ENCODE results near the gene CLDN2. TPM values are rescaled to one million over a fixed set of nuclear protein-coding genes. Genes with fewer than 3 reads are reported as not detected.
A peak's percentile ranks its signal among the peaks of the same experiment; 100 is the strongest.
"Not testable (repeated sequence)": the region's sequence is repeated elsewhere in the genome, so short reads cannot be mapped to it uniquely, and the experiment has no call there.

The CLDN2 gene
- total and polyA plus RNA-seq, 12 donors: 0.06 to 10.0 (median 1.7) TPM

DNA sequence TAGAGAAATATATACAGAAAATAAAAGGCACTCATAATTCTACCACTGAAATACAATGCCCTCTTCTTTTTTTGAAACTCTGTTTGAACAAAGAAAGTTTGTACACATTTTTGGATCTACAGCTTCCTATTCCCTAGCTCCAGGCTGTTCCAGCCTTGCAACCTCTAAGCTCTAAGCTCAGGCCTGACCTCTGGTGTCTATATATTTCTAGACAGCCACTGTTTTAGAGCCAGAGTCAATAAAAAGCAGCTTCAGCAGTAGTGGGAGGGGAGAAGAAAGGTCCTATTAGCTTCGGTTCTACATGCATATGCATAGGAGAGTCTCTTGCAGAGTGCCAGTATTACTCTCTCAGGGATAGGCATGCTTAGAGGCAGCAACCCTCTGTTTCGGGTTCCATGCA lies 39.7 kb downstream of the CLDN2 start:
- Histone ChIP-seq H3K27ac (no peak overlapping the region), H3K4me3 (no peak overlapping the region), H3K36me3 (replicated peaks in 1 of 2) (peaks cover 0 to 3% of the 10 kb centered on the region in 2 donors), H3K27me3 (peaks cover 5% of the 10 kb centered on the region), H3K4me1 (replicated peaks in 1 of 2) (no peaks in the 10 kb centered on the region), H3K9me3 (replicated peaks in 1 of 3) (no peaks in the 10 kb centered on the region)
- peak in 1 of 7 donors; percentile 4 for DNase-seq
- no peak for TF ChIP-seq POLR2A (IDR thresholded peaks at IDR 0.05)
- TF ChIP-seq, protein P1, sequence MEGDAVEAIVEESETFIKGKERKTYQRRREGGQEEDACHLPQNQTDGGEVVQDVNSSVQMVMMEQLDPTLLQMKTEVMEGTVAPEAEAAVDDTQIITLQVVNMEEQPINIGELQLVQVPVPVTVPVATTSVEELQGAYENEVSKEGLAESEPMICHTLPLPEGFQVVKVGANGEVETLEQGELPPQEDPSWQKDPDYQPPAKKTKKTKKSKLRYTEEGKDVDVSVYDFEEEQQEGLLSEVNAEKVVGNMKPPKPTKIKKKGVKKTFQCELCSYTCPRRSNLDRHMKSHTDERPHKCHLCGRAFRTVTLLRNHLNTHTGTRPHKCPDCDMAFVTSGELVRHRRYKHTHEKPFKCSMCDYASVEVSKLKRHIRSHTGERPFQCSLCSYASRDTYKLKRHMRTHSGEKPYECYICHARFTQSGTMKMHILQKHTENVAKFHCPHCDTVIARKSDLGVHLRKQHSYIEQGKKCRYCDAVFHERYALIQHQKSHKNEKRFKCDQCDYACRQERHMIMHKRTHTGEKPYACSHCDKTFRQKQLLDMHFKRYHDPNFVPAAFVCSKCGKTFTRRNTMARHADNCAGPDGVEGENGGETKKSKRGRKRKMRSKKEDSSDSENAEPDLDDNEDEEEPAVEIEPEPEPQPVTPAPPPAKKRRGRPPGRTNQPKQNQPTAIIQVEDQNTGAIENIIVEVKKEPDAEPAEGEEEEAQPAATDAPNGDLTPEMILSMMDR (IDR thresholded peaks at IDR 0.05): peak in 2 of 6 experiments; percentile 29 to 33
- WGBS, 4 donors: 47 to 69% (median 60%) methylated on average over 2 of the region's 2 CpGs
- intact Hi-C loops (cut with DNase I): loop anchor here in 1 of 2 donors (5.0 kb wide), 1 partner anchor 73 kb away; no protein-coding TSS in a partner anchor

DNA sequence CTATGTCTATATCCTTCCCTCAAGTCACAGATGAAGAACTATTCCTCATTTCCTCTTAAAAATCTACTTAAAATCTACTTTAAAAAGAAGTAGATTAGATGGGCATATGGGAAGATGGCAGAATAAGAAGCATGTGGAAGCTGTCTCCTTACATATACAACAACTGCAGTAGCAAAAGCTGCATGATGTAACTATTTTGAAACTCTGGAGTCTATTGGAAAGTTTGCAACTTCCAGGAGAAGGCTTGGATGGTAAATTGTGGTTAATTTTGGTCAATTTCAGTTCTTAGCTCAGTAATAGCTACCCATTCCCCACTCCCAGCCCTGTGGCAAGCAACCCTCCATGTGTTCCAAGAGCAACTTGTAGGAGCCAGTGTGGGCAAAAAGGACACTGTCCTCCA lies 42.9 kb downstream of the CLDN2 start:
- Histone ChIP-seq H3K4me1 (replicated peaks in 1 of 2) (no peaks in the 10 kb centered on the region), H3K27me3 (peaks cover 14% of the 10 kb centered on the region), H3K36me3 (replicated peaks in 1 of 2) (no peaks in the 10 kb centered on the region), H3K27ac (no peak overlapping the region), H3K4me3 (no peak overlapping the region), H3K9me3 (replicated peaks in 1 of 3) (no peaks in the 10 kb centered on the region)
- DNase-seq: no peak
- intact Hi-C loops (cut with DNase I): loop anchor here in 1 of 2 donors (5.0 kb wide), 1 partner anchor 76 kb away; no protein-coding TSS in a partner anchor
- TF ChIP-seq, protein P1 (IDR thresholded peaks at IDR 0.05): no peak
- TF ChIP-seq POLR2A (IDR thresholded peaks at IDR 0.05): no peak

- DNase-seq: no peak
- Histone ChIP-seq H3K4me3 (no peak overlapping the region), H3K27ac (no peak overlapping the region), H3K27me3 (peaks cover 14% of the 10 kb centered on the region), H3K9me3 (replicated peaks in 1 of 3) (no peaks in the 10 kb centered on the region), H3K4me1 (replicated peaks in 1 of 2) (no peaks in the 10 kb centered on the region), H3K36me3 (replicated peaks in 1 of 2) (no peaks in the 10 kb centered on the region)
- TF ChIP-seq, protein P1 (IDR thresholded peaks at IDR 0.05): no peak
- TF ChIP-seq POLR2A (IDR thresholded peaks at IDR 0.05): no peak
- intact Hi-C loops (cut with DNase I): loop anchor here in 1 of 2 donors (5.0 kb wide), 1 partner anchor 77 kb away; no protein-coding TSS in a partner anchor
- 50 to 92% (median 73%) methylated on average over 1 of the region's 1 CpG for WGBS, 4 donors
Observed at GRCh38 chrX:106964290-106964689, 44.1 kb downstream of the CLDN2 start.

GRCh38 chrX:106966547-106966946 lies 46.3 kb downstream of the CLDN2 start:
- DNase-seq; H3K27ac ChIP-seq; H3K4me3 ChIP-seq; intact Hi-C loops (cut with DNase I); H3K4me1 ChIP-seq (replicated peaks in 1 of 2); H3K36me3 ChIP-seq (replicated peaks in 1 of 2); H3K9me3 ChIP-seq (replicated peaks in 1 of 3): not testable (repeated sequence)
- H3K27me3 ChIP-seq: peaks cover 14% of the 10 kb centered on the region
- WGBS, 4 donors: 75 to 89% (median 80%) methylated on average over 3 to 6 of the region's 6 CpGs; no CpG with 5 or more reads in 1 of the 4 donors

GRCh38 chrX:106972896-106973295 lies 52.7 kb downstream of the CLDN2 start:
- H3K27ac ChIP-seq: peak overlapping the region in 2 of 5 donors; percentile 26 to 66
- no peaks in the 10 kb centered on the region for H3K4me1 ChIP-seq (replicated peaks in 1 of 2)
- no peaks in the 10 kb centered on the region for H3K27me3 ChIP-seq
- H3K36me3 ChIP-seq (replicated peaks in 1 of 2): no peaks in the 10 kb centered on the region
- H3K9me3 ChIP-seq (replicated peaks in 1 of 3): no peaks in the 10 kb centered on the region
- DNase-seq: peak in 2 of 7 donors; percentile 2 to 41
- no peak for TF ChIP-seq POLR2A (IDR thresholded peaks at IDR 0.05)
- TF ChIP-seq, protein P1 (IDR thresholded peaks at IDR 0.05): no peak
- no peak overlapping the region for H3K4me3 ChIP-seq
- intact Hi-C loops (cut with DNase I): no loop called here

Measured in adrenal gland (tissue), 12 donors.